NB4 (cell line): Measurements from ENCODE around the gene RASA3.

Experiments used
- DNase-seq: peaks from one replicate; pipeline ENCODE4 v3.0.0; 2010; ENCODE audit warnings: low read depth
- H3K4me3 ChIP-seq: one replicate; pipeline ENCODE4 v1.5.1; 2011; ENCODE audit warnings: mild to moderate bottlenecking, low read depth, low read length, moderate library complexity
- MYC ChIP-seq: IDR thresholded peaks from 2 replicates; pipeline ENCODE4 v1.6.1; 2011; ENCODE audit warnings: low read depth, low read length
- POLR2A ChIP-seq: IDR thresholded peaks from 2 replicates; pipeline ENCODE4 v1.6.1; 2011; ENCODE audit warnings: mild to moderate bottlenecking; ENCODE audit not compliant: insufficient read length; ENCODE audit errors: extremely low read depth
- TF ChIP-seq, protein P1 (sequence below): IDR thresholded peaks from 2 replicates; pipeline ENCODE4 v1.6.1; 2011; ENCODE audit warnings: low read depth, low read length
- TF ChIP-seq, protein P2 (sequence below): IDR thresholded peaks from one replicate; pipeline ENCODE4 v1.5.1; 2012; ENCODE audit warnings: low read depth, low read length

The RASA3 gene

DNA sequence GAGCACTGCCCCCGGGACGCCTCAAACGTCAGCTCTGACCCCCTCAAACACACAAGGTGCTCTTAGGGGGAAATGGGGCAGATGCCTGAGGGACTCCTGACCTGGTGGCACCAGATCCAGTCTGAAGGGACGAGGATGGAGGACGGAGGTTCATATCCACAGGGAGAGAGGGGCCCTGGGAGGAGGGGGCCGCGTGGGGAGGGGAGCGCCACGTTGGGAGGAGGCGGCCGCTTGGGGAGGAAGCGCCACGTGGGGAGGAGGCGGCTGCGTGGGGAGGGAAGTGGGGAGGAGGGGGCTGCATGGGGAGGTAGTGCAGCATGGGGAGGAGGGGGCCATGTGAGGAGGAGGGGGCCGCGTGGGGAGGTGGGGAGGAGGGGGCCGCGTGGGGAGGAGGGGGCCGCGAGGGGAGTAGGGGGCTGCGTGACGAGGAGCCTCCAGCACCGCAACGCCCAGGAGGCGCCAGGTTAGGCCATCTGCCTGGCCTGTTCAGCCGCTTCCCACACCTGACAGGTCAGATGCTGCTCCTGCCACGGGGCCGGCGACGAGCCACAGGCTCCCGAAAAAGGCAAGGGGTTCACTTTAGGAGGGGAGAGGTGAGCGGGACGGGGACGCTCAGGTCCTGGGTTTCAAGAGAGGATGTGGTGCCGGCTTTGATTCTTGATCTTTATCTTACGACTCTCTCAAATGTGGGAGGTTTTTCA lies 121.9 kb downstream of the RASA3 start:
- DNase-seq: no peak
- TF ChIP-seq, protein P1, sequence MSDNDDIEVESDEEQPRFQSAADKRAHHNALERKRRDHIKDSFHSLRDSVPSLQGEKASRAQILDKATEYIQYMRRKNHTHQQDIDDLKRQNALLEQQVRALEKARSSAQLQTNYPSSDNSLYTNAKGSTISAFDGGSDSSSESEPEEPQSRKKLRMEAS: no peak
- TF ChIP-seq POLR2A: no peak
- no peak for TF ChIP-seq MYC
- TF ChIP-seq, protein P2, sequence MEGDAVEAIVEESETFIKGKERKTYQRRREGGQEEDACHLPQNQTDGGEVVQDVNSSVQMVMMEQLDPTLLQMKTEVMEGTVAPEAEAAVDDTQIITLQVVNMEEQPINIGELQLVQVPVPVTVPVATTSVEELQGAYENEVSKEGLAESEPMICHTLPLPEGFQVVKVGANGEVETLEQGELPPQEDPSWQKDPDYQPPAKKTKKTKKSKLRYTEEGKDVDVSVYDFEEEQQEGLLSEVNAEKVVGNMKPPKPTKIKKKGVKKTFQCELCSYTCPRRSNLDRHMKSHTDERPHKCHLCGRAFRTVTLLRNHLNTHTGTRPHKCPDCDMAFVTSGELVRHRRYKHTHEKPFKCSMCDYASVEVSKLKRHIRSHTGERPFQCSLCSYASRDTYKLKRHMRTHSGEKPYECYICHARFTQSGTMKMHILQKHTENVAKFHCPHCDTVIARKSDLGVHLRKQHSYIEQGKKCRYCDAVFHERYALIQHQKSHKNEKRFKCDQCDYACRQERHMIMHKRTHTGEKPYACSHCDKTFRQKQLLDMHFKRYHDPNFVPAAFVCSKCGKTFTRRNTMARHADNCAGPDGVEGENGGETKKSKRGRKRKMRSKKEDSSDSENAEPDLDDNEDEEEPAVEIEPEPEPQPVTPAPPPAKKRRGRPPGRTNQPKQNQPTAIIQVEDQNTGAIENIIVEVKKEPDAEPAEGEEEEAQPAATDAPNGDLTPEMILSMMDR: no peak
- no peak overlapping the region for H3K4me3 ChIP-seq

DNA sequence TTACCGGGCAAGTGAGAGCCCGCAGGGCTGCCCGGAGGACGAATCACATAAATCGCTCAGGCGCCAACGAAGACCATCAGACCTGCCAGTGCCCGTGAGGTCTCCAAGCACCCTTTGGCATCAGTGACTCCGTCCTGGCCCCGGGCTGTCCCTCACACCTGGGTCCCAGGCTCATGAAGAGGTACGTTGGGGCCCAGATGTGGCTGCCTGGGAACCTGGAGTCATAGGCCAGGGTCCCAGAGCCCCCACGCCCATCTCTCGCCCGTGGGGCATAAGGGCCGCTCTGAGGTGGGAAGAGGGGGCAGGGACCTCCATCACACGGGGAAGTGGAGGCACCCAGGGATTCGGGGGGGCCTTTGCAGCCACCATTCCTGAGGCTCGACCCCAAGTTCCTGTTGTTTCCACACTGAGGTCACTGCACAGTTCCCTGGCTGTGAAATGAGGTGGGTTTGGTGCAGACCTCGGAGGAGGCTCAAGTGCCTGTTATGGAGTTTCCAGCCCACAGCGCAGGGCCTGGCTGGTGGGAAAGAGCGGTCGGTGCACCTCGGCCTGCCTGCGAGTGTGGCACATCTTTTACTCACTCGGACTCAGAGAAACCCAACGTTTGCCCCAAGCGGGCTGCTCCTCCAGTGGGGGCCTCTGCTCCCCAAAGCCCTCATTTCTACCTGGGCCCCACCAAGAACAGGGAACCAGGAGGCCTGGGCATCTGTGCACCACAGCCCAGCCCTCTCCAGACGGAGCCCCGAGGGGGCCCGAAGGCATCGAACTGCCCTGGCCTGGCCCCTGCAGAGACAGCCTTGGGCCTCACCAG lies 122.6 kb downstream of the RASA3 start:
- DNase-seq: no peak
- TF ChIP-seq, protein P2: no peak
- TF ChIP-seq, protein P1: no peak
- TF ChIP-seq MYC: no peak
- TF ChIP-seq POLR2A: no peak
- H3K4me3 ChIP-seq: no peak overlapping the region

DNA sequence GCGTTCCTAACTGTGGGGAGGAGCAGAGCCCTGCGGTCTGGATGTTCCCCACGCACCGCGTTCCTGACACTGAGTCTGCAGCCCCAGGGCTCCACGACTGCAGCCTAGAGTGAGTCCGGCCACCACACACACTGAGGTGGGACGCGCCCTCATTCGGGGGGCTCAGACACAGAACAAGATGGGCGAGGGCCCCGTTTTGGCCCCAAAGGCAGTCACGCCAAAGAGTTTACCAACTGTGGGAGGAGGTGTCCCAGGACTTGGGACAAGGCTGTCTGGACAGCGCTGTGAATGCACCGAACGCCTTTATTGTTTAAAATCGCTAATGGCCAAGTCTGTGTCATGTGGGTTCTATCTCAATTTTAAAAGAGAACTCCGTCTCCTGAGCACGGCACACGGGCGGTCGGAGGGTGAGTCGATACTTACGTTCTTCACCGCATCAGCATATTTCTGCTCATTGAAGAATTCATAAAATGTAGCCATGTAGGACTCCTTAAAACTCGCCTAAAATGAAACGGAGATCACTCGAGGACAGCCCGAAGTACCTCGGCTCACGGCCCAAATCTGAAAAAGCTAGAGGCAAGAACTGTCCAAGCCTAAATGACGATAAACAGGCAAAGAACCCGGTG lies 123.3 kb downstream of the RASA3 start:
- no peak for DNase-seq
- TF ChIP-seq POLR2A (no peak), MYC (no peak)
- TF ChIP-seq, protein P1: no peak
- TF ChIP-seq, protein P2: no peak
- no peak overlapping the region for H3K4me3 ChIP-seq

DNA sequence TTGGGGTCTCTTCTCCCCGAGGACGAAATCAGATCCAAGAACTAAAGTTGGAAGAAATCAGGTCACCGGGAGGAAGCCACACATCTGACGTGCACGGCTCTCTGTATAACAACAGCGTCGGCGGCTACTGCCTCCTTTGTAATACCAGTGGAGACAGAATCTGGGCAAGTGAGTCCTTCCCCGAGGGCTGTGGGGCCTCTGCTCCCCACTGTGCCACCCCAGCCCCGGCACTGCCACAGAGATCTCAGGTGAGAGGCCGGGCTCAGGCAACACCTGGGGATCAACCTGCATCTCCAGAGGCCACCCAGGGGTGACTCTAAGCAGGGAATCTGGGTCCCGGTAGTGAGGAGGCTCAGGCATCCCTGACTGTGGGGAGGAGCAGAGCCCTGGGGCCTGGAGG lies 124.9 kb downstream of the RASA3 start:
- H3K4me3 ChIP-seq: no peak overlapping the region
- no peak for DNase-seq
- TF ChIP-seq, protein P2: no peak
- no peak for TF ChIP-seq MYC
- TF ChIP-seq, protein P1: no peak
- TF ChIP-seq POLR2A: no peak

DNA sequence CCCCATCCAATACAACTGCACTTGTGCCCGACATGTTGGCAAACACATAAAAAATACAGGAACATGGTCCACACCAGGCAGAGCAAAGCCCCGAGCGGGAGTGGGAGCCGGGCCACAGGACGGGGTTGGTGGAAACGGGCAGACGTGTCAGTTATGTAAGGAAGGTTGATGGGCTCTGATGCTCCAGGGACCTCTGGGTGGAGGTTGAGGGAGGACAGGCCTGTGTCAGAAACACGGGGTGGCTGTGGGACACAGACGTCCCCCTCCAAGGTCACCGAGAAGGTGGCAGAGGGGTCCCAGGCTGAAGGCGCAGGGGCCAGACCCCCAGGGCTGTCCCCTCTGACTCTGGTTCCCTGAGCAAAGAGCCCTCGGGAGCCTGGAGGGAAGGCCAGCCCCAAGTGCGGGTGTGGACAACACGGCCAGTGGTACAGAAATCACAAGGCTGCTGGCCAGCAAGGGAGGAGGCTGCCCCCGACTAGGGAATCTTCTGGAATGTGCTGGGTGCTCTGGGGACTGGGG lies 127.2 kb downstream of the RASA3 start:
- TF ChIP-seq, protein P2: no peak
- TF ChIP-seq, protein P1: no peak
- DNase-seq: no peak
- H3K4me3 ChIP-seq: no peak overlapping the region
